Keratinocyte (primary cell): ENCODE results near the gene FTO. TPM values are rescaled to one million over a fixed set of nuclear protein-coding genes. Genes with fewer than 3 reads are reported as not detected.

Experiments
- DNase-seq: peaks from one replicate; pipeline ENCODE4 v3.0.0-alpha.2; 2011; ENCODE audit warnings: low read depth, missing footprints, low spot score
- FAIRE-seq: peaks from 2 replicates; lab custom pipeline; 2011; peaks lifted over from hg19 to GRCh38; lab: Jason Lieb, UNC
- H2AFZ ChIP-seq: 2 replicates; pipeline ENCODE4 v1.6.0; 2012; ENCODE audit warnings: low read length, control low read depth, inconsistent platforms; ENCODE audit not compliant: control insufficient read depth
- H3K27ac ChIP-seq: 2 replicates; pipeline ENCODE4 v1.5.1; 2011; ENCODE audit warnings: low read length; ENCODE audit not compliant: control insufficient read depth, insufficient read depth
- H3K27me3 ChIP-seq: 3 replicates; pipeline ENCODE4 v1.6.0; 2011; ENCODE audit warnings: low read length; ENCODE audit not compliant: control insufficient read depth, insufficient read depth; ENCODE audit errors: extremely low read depth
- H3K36me3 ChIP-seq, 2 experiments: 2 replicates in 1 of 2; 3 replicates in 1 of 2; pipeline ENCODE4 v1.5.1; 2011; ENCODE audit warnings: low read length in 2 of 2, mild to moderate bottlenecking in 1 of 2; ENCODE audit not compliant: control insufficient read depth in 2 of 2, insufficient read depth in 2 of 2; ENCODE audit errors: extremely low read depth in 1 of 2
- H3K4me1 ChIP-seq: 3 replicates; pipeline ENCODE4 v1.5.1; 2011; ENCODE audit warnings: low read length; ENCODE audit not compliant: control insufficient read depth, insufficient read depth; ENCODE audit errors: extremely low read depth
- H3K4me2 ChIP-seq: 3 replicates; pipeline ENCODE4 v1.6.0; 2011; ENCODE audit warnings: low read depth, low read length; ENCODE audit not compliant: control insufficient read depth, insufficient read depth; ENCODE audit errors: extremely low read depth
- H3K4me3 ChIP-seq, 3 experiments: fragments of 200-600 bp in 1 of 3; sonication (generic) in 1 of 3; 2 replicates in 2 of 3; 3 replicates in 1 of 3; pipeline ENCODE4 v1.5.1; 2011 to 2016; ENCODE audit warnings: low read length in 3 of 3, mild to moderate bottlenecking in 3 of 3, control low read depth in 2 of 3, inconsistent platforms in 1 of 3, low read depth in 1 of 3, mixed read lengths in 1 of 3, mixed run types in 1 of 3, moderate library complexity in 1 of 3; ENCODE audit not compliant: control insufficient read depth in 2 of 3, insufficient read depth in 2 of 3; ENCODE audit errors: extremely low read depth in 1 of 3
- H3K79me2 ChIP-seq: 2 replicates; pipeline ENCODE4 v1.6.0; 2012; ENCODE audit warnings: low read length; ENCODE audit not compliant: control insufficient read depth, insufficient read depth
- H3K9ac ChIP-seq: 3 replicates; pipeline ENCODE4 v1.6.0; 2011; ENCODE audit warnings: low read length; ENCODE audit not compliant: control insufficient read depth, insufficient read depth; ENCODE audit errors: extremely low read depth
- H3K9me1 ChIP-seq: 3 replicates; pipeline ENCODE4 v1.6.0; 2011; ENCODE audit warnings: low read length; ENCODE audit not compliant: control insufficient read depth, insufficient read depth; ENCODE audit errors: extremely low read depth
- H3K9me3 ChIP-seq: 2 replicates; pipeline ENCODE4 v1.5.1; 2012; ENCODE audit warnings: low read depth, low read length; ENCODE audit not compliant: control insufficient read depth
- H4K20me1 ChIP-seq: 3 replicates; pipeline ENCODE4 v1.6.0; 2011; ENCODE audit warnings: low read length; ENCODE audit not compliant: control insufficient read depth, insufficient read depth; ENCODE audit errors: extremely low read depth
- EZH2 ChIP-seq: IDR thresholded peaks from one replicate; pipeline ENCODE4 v1.6.1; 2012; ENCODE audit warnings: inconsistent platforms, mild to moderate bottlenecking, low read length, moderate library complexity
- dilution Hi-C: fragments of 300-500 bp; cut with MboI; formaldehyde crosslinking; loops from one replicate; pipeline ENCODE4 v1.7.0; 2020; ENCODE audit warnings: low sequenced_read_pairs; ENCODE audit not compliant: extremely low pct_ligation_motif_present
- polyA plus RNA-seq, 5 experiments: library from polyadenylated mRNA; depleted of rRNA in 3 of 5; stranded (reverse) in 3 of 5; stranded (forward) in 1 of 5; unstranded in 1 of 5; fragments of >200 nt; gene quantifications; 1 replicate in 1 of 5; 2 replicates in 3 of 5; 3 replicates in 1 of 5; pipeline versions ENCODE4 v1.2.1 to v1.2.3, GENCODE V29; 2011 to 2012; ENCODE audit warnings: missing spikeins in 2 of 5, low read depth in 1 of 5, low replicate concordance in 1 of 5
- TF ChIP-seq, protein P1 (sequence below), 3 experiments: IDR thresholded peaks in 1 of 3; conservative IDR thresholded peaks in 1 of 3; optimal IDR thresholded peaks in 1 of 3; 2 replicates in 2 of 3; 3 replicates in 1 of 3; pipeline versions ENCODE3 to v1.5.1; 2011; ENCODE audit warnings: low read length in 3 of 3, mild to moderate bottlenecking in 3 of 3, moderate library complexity in 2 of 3, control low read depth in 1 of 3, inconsistent platforms in 1 of 3; ENCODE audit not compliant: insufficient read depth in 2 of 3; ENCODE audit errors: extremely low read depth in 1 of 3

FTO gene
- polyA plus RNA-seq, 1 donor (not counting 4 experiments of a cell fraction or from before 2014, with no cell fraction given): 56.4 TPM

DNA sequence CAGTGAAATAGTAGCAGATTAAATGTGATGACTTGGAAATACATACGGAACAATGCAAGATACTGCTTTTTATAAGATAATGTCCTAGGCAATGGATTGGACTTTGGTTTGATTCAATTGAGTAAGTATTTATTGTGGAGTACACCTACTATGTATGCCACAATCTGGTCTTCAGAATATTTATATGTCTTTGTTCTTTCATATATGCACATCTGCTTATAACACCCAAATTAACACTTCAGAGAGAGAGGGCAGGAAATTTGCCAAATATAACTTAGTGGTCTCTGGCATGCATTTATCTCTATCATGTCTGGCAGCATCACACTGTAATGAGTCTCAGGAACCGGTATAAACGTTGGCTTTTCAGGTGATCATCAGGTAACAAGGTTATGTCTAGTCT lies 17.2 kb upstream of the FTO start:
- Histone ChIP-seq H3K4me3 (no peak overlapping the region), H2AFZ (no peak overlapping the region), H3K27me3 (no peaks in the 10 kb centered on the region), H3K9me3 (no peaks in the 10 kb centered on the region), H4K20me1 (no peaks in the 10 kb centered on the region), H3K4me1 (no peaks in the 10 kb centered on the region), H3K27ac (no peak overlapping the region), H3K4me2 (no peak overlapping the region), H3K9ac (no peak overlapping the region), H3K9me1 (no peaks in the 10 kb centered on the region), H3K79me2 (no peaks in the 10 kb centered on the region), H3K36me3 (no peaks in the 10 kb centered on the region)
- FAIRE-seq (no peak), DNase-seq (no peak)
- TF ChIP-seq, protein P1, sequence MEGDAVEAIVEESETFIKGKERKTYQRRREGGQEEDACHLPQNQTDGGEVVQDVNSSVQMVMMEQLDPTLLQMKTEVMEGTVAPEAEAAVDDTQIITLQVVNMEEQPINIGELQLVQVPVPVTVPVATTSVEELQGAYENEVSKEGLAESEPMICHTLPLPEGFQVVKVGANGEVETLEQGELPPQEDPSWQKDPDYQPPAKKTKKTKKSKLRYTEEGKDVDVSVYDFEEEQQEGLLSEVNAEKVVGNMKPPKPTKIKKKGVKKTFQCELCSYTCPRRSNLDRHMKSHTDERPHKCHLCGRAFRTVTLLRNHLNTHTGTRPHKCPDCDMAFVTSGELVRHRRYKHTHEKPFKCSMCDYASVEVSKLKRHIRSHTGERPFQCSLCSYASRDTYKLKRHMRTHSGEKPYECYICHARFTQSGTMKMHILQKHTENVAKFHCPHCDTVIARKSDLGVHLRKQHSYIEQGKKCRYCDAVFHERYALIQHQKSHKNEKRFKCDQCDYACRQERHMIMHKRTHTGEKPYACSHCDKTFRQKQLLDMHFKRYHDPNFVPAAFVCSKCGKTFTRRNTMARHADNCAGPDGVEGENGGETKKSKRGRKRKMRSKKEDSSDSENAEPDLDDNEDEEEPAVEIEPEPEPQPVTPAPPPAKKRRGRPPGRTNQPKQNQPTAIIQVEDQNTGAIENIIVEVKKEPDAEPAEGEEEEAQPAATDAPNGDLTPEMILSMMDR (optimal IDR thresholded peaks at IDR 0.05 in 1 of 3, IDR thresholded peaks at IDR 0.05 in 1 of 3, conservative IDR thresholded peaks at IDR 0.05 in 1 of 3; ENCODE audit: extremely low read depth in 1 of 3, insufficient read depth in 2 of 3, low read length in 3 of 3): no peak
- no peak for TF ChIP-seq EZH2
- dilution Hi-C loops: no loop called here

GRCh38 chr16:53689636-53690035 lies 14.3 kb upstream of the FTO start:
- no peak for DNase-seq
- Histone ChIP-seq H3K9me3 (no peaks in the 10 kb centered on the region), H3K27ac (no peak overlapping the region), H3K36me3 (peaks cover 0 to 6% of the 10 kb centered on the region in 2 experiments), H3K9me1 (no peaks in the 10 kb centered on the region), H2AFZ (no peak overlapping the region), H3K4me2 (no peak overlapping the region), H3K79me2 (no peaks in the 10 kb centered on the region), H3K4me1 (no peaks in the 10 kb centered on the region), H3K9ac (no peak overlapping the region), H3K4me3 (no peak overlapping the region), H3K27me3 (no peaks in the 10 kb centered on the region), H4K20me1 (no peaks in the 10 kb centered on the region)
- FAIRE-seq: no peak
- dilution Hi-C loops: no loop called here
- no peak for TF ChIP-seq EZH2
- TF ChIP-seq, protein P1 (optimal IDR thresholded peaks at IDR 0.05 in 1 of 3, IDR thresholded peaks at IDR 0.05 in 1 of 3, conservative IDR thresholded peaks at IDR 0.05 in 1 of 3; ENCODE audit: extremely low read depth in 1 of 3, insufficient read depth in 2 of 3, low read length in 3 of 3): no peak
